ENCODE measurements around the gene KCNG3. TPM values are rescaled to one million over a fixed set of nuclear protein-coding genes. Genes with fewer than 3 reads are reported as not detected.

Gene KCNG3
- total and polyA plus RNA-seq, 11 donors: not detected

- TF ChIP-seq POLR2A (IDR thresholded peaks at IDR 0.05): no peak
- no peak for TF ChIP-seq CTCF (IDR thresholded peaks at IDR 0.05)
- Histone ChIP-seq H3K4me1 (no peaks in the 10 kb centered on the region), H3K27me3 (peaks cover 0 to 4% (median 0%) of the 10 kb centered on the region in 9 donors), H3K36me3 (no peaks in the 10 kb centered on the region), H3K4me3 (no peak overlapping the region), H3K9me3 (no peaks in the 10 kb centered on the region), H3K27ac (no peak overlapping the region)
- no peak for ATAC-seq
- DNase-seq: no peak
- intact Hi-C loops (cut with DNase I): no loop called here
- WGBS, 4 donors: 66 to 72% (median 69%) methylated on average over 4 of the region's 4 CpGs
These were observed 69.7 kb downstream of the KCNG3 start for GRCh38 chr2:42424033-42424432.

DNA sequence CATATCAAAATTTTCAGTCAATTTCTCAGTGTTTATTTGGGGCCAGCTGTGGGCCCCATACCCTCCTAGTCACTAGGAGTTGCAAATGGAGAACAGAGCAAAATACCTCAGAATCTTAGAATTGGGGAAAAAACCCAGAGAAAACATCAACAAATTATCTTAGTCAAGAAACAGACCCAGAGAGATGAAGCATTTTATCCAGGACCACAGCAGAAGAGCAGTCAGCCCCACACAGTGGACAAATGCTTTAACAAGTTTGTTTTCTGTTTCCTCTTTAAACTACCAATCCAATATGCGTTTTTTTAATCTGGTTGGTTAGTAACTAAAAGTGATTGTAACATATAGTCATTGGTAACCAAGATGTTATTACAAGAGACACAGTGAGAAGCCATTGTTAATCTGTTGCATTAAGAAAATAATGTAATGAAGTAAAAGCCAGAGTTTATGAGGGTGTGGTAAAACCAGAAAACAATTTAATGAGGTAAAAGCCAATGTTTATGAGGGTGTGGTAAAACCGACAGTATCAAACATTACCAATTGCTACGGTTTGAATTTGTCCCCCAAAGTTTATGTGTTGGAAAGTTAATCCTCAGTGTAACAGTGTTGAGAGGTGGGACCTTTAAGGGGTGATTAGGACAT lies 72.1 kb downstream of the KCNG3 start:
- DNase-seq: no peak
- intact Hi-C loops (cut with DNase I): no loop called here
- Histone ChIP-seq H3K27ac (no peak overlapping the region), H3K27me3 (peaks cover 0 to 4% (median 0%) of the 10 kb centered on the region in 9 donors), H3K4me3 (no peak overlapping the region), H3K36me3 (no peaks in the 10 kb centered on the region), H3K9me3 (no peaks in the 10 kb centered on the region), H3K4me1 (no peaks in the 10 kb centered on the region)
- no peak for ATAC-seq
- 77 to 88% (median 79%) methylated on average over 3 of the region's 3 CpGs for WGBS, 4 donors
- no peak for TF ChIP-seq POLR2A (IDR thresholded peaks at IDR 0.05)
- no peak for TF ChIP-seq CTCF (IDR thresholded peaks at IDR 0.05)

DNA sequence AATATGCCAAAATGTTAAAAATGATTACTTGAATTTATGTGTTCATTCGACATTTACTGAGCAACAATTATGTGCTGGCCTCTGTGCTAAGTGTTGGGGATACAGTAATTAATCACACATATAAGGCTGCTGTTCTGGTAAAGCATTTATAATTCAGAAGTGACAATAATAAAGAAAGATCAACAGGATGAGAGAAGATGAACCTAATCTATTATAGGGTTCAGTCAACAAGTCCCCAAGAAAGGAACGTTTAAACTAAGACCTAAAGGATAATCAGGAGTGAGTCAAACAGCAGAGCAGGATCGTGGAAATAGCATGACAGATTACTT lies 72.7 kb downstream of the KCNG3 start:
- Histone ChIP-seq H3K9me3 (no peaks in the 10 kb centered on the region), H3K4me1 (no peaks in the 10 kb centered on the region), H3K27ac (no peak overlapping the region), H3K36me3 (no peaks in the 10 kb centered on the region), H3K27me3 (peaks cover 0 to 4% (median 0%) of the 10 kb centered on the region in 9 donors), H3K4me3 (no peak overlapping the region)
- DNase-seq (no peak), ATAC-seq (no peak)
- 82 to 87% (median 86%) methylated on average over 3 of the region's 3 CpGs for WGBS, 4 donors
- intact Hi-C loops (cut with DNase I): no loop called here
- TF ChIP-seq CTCF (IDR thresholded peaks at IDR 0.05) (no peak), POLR2A (IDR thresholded peaks at IDR 0.05) (no peak)

DNA sequence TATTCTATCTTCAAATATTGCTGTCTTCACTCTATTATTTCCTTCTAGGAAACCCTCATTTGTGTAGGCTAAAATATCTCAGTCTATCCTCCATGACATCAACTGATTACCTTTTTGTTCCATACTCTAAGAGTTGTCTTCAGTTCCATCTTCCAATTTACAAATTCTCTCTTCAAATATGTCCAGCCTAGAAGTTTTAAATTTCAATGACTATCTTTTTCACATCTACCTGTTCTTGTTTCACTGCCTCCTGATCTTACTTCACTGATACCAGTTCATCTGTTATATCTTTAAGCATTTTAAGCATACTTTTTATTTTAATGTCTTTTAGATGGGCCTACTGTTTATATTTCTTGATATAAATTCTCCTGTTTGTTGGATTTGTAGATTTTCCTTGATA lies 79.1 kb downstream of the KCNG3 start:
- DNase-seq (no peak), ATAC-seq (no peak)
- no peaks in the 10 kb centered on the region for H3K4me1 ChIP-seq
- TF ChIP-seq CTCF (IDR thresholded peaks at IDR 0.05) (no peak), POLR2A (IDR thresholded peaks at IDR 0.05) (no peak)
- no peak overlapping the region for H3K27ac ChIP-seq
- H3K9me3 ChIP-seq: peaks cover 0 to 23% (median 12%) of the 10 kb centered on the region in 12 donors
- H3K27me3 ChIP-seq: no peaks in the 10 kb centered on the region
- no peak overlapping the region for H3K4me3 ChIP-seq
- no peaks in the 10 kb centered on the region for H3K36me3 ChIP-seq
- intact Hi-C loops (cut with DNase I): no loop called here
